NCI-H82 treated with DMSO at 0.1 percent for 48 hours (cell line): Measurements from ENCODE around the gene FADS2.

ENCODE experiments used
- DNase-seq: peaks from one replicate; lab custom pipeline; 2025; ENCODE audit not compliant: unreplicated experiment; lab: John Stamatoyannopoulos, UW

The FADS2 gene

DNA sequence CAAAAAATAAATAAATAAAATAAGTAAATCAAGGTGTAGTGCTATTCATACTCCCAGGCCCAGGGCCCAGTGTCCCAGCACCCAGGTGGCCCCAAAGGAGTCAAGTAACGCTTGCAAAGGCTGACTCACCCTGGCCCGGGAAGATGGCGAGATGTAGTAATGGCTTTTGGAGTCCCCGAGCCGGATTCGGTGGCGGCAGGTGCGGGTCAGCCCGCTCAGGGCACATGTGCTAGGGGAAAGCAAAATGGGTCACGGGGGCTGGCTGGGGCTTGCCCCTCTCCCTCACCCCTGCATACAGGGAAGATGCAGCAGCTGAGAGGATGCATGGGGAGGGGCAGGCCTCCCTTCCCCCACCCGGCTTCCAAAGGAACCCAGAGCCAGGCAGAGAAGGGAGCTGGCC is 74.2 kb downstream of the FADS2 start:
- no peak for DNase-seq

DNA sequence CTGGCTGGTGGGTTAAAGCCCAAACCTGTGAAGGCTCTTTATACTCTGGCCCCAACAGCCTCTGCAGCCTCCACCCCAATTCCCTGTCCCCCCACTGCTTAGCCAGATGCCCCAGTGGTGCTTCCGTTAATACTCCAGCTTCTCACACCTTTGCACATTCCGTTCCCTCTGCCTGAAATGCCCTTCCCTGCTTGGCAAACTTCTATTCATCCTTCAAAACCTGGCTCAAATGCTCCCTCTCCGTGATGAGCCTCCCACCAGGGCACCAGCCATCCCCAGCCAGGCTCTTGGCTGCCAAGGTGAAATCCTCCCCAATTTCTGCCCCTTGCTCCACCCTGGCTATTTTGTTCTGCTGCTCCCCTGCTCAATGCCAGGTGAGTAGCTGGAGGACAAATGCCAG is 75.7 kb downstream of the FADS2 start:
- DNase-seq: no peak

DNA sequence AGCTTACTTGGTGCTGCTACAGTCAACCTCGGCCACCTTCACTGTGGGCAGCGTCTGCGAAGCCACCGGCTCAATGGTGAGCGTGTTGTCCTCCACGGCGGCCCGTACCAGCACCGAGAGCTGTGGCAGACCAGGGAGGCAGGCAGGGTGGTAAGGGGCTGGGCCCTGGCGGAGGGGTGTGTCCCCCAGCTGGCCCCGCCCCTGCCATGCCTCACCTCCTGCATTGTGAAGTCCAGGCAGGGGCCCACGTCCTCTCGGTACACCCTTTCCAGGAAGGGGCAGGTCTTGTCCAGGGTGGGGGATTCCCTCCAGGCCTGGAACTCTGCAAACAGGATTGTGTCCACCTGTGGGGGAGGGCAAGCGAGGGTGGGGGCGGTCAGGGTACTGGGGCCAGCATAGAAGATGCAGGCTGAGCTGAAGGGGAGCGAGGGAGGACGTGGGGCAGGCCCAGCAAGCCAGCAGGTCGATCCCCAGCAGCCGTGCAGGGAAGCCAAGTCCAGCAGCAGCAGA is 76.5 kb downstream of the FADS2 start:
- DNase-seq: no peak

DNA sequence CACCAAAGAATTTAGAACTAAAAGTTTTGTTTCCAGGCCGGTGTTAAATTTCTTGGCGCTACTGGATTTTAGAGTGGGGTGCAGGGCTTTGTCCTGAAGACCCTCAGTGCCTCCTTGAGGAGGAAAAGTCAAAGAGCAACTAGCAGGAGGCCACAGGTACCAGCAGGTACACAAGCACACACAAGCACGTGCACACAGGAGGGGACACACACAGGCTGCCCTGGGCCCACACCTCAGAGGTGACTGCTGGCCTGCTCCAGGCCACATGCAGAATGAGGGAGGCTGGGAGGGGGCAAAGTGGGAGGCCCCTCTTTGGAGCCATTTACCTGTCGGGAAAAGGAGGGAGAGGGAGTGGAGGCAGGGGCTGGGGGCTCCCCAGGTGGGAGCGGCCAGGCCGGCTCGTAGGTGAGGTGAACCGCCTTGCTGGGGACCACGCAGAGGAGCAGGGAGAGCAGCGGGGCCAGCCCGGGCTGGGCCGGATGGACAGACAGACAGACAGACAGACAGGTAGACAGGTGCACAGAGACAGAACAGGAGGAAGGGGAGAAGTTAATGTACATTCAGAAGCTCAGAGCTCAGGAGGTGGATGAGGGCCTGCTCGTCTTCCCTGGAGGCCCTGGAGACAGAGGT is 77.1 kb downstream of the FADS2 start:
- no peak for DNase-seq

DNA sequence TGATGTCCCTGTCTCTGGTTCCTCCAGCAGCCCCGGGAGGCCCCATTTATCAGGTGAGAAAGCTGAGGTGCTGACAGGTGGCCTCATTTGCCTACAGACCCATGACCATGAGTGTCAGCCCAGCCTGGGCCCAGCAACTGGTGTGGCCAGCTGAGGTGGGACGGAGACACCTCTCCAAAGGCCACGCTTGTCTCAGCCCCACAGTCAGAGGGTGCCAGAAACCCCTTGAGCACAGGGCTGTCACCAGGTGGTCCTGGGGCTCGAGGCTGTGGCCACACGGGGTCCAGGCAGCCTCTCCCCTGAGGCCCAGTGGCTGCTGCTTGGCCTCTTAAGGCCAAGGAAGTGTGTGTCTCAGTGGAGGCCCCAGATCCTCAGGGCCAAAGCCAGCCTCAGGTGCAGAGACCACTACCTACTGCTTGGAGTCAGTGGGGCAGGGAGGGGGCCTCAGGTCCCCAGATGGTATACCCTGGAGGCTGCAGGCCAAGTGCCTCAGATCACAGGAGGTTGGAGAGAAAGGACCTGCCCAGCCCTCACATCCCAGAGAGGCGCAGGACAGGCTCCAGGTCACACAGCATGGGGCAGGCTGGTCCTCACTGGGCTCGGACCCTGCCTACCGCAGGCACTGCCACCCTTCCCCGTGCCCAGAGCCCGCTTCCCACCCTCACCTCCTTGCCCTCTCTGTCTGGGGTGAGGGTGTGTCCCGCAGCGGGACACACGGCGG is 77.9 kb downstream of the FADS2 start:
- no peak for DNase-seq

DNA sequence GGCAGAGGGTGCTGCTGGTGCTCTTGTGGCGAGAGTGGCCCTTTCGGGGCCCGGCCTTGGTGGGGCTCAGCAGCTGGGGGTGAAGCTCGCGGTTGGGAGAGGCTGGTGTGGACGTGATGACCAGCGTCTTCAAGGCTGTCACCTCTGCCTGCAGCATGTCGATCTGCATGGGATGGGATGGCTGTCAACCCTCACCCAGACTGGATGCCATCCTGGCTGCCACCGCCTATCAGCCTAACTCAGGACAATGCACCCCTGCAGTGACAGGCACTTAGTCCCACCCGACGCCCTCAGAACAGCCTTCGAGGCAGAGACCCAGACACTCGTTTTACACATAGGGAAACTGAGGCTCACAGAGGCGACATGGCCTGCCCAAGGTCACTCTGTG is 78.4 kb downstream of the FADS2 start:
- DNase-seq: no peak

DNA sequence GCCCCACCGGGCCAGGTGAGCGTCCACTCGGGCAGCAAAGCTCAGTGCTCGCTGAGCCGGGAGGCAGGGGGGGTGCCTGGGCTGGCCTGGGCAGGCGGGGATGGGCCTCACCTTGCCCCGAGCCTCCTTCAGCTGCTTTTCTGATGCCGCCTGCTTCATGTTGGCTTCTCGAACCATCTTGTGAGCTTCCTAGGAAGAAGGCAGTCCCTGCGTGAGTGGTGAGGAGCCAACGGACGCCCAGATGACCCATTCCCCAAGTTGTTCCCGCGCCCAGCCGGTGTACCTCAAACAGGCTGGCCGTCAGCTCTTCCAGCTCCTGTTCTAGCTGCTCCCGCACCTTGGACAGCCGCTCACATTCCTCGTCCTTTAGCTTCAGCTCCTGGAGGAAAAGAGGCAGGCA is 79.2 kb downstream of the FADS2 start:
- no peak for DNase-seq

DNA sequence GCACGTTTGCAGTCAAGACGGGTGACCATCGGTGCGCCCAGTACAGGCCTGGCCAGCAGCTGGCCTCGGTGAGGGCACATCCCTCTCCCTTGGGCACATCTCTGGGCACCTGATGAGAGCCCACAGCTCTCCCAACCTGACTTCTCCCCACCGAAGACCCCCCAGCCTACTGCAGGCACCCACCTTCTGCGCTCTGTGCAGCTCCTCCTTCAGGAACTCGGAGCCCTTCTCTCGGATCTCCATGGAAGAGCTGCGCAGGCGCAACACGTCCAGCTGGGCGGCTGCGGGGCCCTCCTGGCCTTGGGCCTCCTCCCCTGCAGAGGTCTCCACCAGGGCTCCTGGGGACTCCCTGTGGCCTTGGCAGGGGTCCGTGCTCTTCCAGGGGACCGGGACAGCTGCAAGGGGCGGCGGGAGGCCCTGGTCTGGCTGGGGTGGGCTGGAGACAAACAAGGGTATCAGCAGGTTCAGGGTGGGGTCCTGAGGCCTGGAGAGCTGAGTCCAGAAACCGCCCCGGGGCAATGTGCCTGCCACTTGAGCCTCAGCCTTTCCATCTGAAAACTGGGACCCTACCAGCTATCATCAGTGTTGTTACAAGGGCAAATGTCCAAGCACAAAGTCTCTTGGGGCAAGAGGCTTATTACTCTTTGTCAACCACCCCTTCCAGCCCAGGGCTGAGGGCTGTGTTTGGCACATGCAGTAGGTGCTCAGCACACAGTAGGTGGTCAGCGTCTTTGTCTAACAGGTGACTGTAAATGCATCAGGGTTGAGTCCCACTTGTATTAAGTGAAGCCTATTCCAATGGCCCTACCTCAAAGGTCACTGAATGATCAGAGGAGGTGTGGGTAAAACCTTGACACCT is 80.0 kb downstream of the FADS2 start:
- no peak for DNase-seq

DNA sequence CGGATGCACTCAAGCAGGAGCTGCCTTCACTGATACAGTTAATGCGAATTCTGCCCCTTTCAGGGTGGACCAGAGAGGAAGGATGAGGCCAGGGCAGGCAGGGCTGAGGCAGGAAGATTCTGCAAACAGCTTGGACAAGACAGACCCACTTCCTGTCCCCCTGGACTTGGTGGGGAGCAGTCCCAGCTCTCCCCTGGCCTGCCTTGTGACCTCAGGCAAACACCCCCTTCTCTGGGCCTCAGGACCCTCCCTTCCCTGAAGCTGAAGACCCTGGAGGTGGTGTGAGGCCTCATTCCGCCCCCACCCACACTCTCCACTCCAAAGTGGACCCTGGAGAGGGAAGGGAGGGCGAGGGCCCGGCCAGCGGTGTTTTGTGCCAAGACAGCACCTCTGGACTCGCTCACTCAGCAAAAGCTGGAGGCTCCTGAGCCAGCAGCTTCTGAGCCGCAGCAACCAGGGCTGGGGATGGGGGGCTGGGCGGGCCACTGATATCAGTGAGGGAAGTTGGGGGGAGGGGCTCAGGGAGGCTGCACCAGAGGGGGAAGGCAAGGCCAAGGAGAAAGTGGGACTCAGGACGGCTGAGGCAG is 80.7 kb downstream of the FADS2 start:
- no peak for DNase-seq

DNA sequence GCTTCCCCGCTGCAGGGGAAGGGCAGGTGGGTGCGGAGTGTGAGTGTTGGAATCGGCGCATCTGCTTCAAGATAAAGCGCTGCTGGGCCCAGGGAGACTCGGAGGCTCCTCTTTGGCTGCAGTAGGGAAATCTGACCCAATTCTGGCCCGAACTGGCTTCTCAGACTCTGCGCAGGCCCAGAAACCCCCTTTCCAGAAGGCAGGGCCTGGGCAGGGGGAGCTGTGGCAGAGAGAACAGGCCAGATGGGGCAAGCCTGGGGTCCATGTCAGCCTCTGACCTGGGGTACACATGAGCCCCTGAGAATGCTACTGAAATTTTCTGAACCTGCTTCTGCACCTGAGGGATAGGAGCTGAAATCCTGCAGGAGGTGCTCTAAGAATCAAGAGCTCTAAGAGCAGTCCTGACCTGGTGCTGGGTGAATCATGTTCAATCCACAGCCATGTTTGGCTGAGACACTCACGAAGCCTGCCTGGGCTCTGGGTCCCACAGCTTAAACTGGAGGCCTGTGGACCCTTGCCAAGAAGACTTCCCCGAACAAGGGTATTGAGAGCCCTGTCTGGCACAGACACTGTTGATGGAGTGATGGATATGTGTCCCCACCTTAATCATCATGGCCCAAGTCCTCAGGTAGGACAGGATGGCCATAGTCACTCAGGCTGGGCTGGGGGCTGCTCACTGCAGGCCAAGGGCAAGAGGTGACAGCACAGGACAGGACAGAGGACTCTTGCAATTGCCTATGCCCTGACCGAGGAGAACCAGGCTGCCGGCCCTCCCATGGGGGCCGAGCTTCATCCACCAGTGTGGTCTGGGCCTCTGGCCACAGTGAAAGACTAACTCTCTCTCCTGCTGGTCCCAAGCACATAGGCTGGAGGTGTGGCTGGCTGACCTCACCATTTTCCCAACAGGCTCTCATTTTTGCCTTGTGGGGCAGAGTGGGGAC is 82.4 kb downstream of the FADS2 start:
- no peak for DNase-seq

DNA sequence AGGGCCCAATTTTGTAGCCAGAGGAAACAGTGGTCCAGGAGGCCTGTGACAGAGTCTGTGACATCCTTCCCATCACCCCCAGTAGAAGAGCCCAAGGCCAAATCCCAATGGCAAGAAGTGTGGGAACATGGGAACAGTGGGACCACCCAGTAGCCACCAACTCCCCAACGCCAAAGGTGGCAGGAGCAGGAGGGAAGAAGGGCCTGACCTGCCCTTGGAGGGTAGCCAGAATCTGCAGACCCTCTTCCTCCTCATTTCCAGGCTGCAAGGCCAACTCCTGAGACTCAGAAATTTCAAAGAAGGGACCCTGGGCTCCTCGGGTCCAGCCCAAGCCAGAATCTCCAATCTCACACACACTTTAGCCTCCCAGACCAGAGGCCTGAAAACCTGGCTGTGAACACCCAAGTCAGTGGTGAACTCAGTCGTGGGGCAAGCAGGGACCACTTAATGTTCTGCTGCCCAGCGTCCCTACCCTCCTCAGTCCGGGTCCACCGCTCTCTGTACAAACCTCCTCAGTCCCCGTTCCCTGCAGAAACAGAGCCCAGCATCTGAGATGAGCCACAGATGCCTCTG is 83.1 kb downstream of the FADS2 start:
- no peak for DNase-seq

DNA sequence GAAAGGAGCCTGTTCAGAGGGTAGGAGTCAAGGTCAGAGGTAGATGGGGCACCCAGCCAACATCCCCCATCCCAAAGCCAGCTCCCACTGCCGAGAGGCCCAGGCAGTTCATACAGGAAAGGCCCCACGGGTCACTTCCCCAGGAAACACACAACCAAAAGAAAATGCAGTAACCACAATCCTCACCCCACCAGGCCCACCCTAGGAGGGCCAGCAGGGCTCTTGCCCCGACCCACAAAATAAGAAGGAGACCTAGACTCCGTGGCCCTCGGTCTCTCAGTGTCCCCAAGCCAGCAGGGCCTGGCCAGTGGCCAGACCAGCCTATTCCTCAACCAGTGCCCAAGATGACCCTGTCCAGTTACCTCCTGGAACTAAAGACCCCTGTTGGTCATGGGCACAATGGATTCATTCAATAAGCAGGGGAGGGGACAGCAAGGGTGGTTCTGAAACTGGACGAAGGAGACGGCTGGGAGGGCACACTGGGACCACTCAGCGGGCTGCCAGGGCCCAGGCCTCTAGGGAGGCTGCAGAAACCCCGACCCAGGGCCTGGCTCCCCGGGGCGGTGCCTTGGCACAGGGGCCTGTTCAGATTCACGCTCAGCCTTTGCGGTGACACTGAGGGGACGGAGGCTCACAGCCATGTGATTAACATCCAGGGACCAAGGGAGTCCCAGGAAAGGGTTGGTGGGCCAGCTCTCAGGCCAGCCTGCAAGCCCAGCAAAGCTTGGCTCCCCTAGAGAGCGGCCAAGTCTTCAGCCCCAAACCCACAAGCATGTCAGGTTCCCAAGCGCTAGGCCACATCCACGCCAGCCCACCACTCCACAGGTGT is 83.8 kb downstream of the FADS2 start:
- DNase-seq: no peak

DNA sequence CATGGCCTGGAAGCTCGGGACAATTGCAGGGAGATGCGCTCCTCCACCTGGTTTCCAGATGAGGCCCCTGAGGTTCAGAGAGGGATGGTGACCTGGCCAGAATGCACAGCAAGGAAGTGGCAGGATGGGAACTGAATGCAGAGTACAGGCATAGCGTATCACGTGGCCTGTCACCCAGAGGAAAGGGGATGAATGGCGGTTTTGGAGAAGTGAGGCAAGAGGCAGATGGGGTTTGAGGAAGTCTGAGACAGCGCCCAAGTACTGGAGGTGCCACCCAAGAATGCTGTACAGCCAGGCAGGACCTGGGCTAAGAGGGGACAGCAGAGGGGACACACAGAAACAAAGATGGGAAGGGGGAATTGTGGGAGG is 84.4 kb downstream of the FADS2 start:
- DNase-seq: no peak

DNA sequence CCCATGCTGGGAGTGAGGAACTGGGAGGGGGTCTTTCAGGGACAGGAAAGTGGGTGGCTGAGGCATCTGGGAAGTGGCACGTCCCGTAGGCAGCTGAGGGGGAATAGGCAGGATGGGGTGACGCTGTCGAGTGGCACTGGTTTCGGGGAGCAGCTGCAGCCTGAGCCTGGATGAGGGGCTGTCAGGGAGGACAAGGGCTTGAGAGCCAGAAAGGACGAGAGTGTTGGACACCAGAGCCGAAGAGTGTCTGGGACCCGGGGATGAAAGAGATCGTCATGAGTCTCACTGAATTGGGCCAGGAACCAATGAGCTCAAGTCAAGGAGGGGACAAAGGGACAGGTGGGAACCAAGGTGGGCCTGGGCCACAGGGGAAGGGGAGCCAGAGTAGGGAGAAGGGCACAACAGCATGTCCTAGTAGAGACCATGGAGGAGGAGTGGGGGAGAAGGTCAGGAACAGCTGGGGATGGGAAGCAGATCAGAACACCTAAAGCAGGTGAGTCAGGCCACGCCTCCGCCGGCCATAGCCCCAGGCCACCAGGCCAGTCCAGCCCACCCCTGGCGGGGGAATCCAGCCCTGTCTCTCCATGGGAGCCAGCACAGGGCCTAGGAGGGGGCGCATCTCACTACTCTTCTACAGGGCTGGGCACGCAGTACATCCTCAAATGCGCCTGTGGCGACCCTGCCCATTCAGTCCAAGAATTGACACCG is 85.0 kb downstream of the FADS2 start:
- no peak for DNase-seq

DNA sequence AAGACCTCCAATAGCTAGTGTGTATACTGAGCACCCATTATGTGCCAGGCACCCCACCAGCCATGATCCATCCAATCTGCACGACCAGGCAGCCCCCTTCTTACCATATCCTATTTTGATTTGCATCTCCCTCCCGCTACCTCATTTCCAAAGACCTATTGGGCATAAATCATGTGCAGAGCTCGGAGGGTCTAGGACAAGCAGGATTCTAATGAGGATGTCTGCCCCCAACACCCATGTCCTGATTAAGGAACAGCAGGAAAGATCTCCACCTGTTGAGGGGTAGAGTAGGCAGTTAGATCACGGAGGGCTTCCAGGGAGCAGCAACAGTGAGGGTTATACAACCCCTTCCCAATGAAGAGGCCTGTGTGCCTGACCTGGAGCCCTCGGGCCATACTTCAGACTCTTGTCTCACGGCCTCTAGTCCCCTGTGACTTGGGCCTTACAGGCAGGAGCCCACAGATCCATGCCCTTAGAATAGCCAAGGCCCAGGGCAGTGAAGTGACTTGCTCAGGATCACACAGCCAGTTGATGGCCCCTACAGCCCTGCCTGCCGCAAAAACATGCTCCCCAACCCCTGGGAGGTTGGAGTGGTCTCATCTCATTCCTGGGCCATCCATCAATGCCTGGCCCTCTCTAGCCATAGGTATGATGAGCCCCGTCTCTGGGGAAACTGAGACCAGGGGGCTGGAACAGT is 85.7 kb downstream of the FADS2 start:
- no peak for DNase-seq

DNA sequence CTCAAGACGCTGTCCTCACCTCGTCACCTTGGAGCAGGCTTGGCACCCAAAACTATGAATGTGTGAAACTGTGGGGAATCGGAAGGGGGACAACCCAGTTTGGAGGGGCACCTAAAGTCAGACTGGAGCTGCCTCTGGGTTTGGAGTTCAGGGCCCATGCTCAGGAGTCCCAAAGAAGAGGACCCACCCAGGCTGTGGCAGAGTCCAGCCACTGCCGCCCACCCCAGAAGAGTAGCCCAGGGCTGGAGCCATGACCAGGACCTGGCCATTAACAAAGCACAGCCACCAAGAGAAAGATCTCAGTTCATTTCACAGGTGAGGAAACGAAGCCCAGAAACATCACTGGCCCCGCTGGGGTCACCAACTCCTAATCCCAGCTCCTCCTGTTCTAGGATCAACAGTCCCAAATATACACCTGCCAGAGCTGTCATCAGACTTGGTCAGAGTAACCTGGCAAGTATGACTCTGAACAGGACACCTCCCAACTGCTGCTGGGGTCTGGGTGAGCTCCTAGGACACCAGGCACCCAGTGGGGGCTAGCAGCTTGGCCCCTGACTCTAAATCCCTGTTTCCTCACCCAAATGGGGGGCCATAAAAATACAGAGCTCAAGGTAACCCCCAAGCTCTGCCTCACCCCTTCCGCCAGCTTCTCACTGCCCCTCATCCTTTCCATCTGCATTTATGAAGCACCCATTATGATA is 86.5 kb downstream of the FADS2 start:
- DNase-seq: no peak

DNA sequence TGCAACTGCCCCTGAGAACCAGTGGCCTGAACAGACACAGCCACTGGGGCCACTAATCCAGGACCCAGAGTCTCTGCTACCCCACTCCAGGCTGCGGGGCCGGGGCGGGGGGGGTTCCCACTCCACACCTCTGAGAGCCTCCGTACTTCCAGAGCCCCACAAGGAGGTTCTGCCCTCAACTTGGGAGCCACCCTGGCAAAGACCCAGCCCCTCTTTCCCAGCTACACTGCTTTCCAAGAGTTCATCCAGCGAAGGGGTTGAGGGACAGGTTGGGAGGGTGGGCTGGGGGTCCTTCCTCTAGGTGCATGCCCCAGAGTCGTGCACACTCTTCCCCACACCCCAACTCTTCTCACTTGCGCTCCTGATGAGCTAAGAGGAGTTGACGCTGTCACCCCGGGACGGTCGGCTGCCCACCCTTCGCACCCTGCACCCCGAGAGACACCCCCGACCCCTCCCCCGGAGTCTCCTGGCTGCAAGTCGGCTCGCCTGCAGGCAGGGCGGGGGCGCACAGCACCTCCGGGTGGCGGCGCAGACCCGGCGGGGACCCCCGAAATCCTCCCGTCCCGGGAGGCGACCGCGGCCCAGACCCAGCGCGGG is 88.7 kb downstream of the FADS2 start:
- DNase-seq: no peak
